Right lobe of liver (tissue), 4 donors: ENCODE results near the gene RNU5B-1.

Experiments used
- POLR2A ChIP-seq: fragments of 450-650 bp; IDR thresholded peaks from one replicate; pipeline ENCODE4 v1.6.1; 2017; ENCODE audit warnings: antibody characterized with exemption, mild to moderate bottlenecking
- TF ChIP-seq, protein P1 (sequence below), 4 donors: fragments of 200-600 bp in 3 of 4; fragments of 450-650 bp in 1 of 4; IDR thresholded peaks; one replicate each; pipeline versions ENCODE4 v1.5.1 to v1.8.0; 2016 to 2022; ENCODE audit warnings: antibody characterized with exemption in 4 of 4, mild to moderate bottlenecking in 2 of 4
- donor health status: DM: no; HTN: no; CAD: no.
- donor health status: DM: no; HTN: no; CAD: no.
- donor health status: DM: no; HTN: yes; CAD: no.

DNA sequence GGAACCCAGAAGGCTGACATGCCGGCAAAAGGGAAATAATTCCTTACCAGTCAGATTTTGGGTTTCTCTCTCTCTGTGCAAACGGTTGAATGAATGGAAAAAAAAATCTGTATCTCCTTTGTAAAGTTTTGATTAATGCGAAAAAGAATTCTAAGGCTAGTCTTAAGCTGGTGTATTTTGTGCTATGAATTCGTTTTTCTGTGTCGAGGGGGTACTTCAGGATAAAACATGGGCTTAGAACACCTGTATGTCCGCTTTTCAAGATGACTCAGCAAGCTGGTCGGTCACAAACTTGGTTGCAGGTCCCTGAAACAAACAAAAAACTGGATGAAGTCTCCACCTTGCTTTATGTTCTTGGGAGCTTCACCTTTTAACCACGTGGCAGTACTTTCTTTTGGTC, 44.9 kb downstream of the RNU5B-1 start:
- TF ChIP-seq POLR2A: no peak
- TF ChIP-seq, protein P1, sequence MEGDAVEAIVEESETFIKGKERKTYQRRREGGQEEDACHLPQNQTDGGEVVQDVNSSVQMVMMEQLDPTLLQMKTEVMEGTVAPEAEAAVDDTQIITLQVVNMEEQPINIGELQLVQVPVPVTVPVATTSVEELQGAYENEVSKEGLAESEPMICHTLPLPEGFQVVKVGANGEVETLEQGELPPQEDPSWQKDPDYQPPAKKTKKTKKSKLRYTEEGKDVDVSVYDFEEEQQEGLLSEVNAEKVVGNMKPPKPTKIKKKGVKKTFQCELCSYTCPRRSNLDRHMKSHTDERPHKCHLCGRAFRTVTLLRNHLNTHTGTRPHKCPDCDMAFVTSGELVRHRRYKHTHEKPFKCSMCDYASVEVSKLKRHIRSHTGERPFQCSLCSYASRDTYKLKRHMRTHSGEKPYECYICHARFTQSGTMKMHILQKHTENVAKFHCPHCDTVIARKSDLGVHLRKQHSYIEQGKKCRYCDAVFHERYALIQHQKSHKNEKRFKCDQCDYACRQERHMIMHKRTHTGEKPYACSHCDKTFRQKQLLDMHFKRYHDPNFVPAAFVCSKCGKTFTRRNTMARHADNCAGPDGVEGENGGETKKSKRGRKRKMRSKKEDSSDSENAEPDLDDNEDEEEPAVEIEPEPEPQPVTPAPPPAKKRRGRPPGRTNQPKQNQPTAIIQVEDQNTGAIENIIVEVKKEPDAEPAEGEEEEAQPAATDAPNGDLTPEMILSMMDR (IDR thresholded peaks at IDR 0.05): no peak
